NB4 (cell line): ENCODE data around the gene TGFBR3.
A peak's percentile ranks its signal among the peaks of the same experiment; 100 is the strongest.

Source experiments
- DNase-seq: peaks from one replicate; pipeline ENCODE4 v3.0.0; 2010; ENCODE audit warnings: low read depth
- H3K4me3 ChIP-seq: one replicate; pipeline ENCODE4 v1.5.1; 2011; ENCODE audit warnings: mild to moderate bottlenecking, low read depth, low read length, moderate library complexity
- MYC ChIP-seq: IDR thresholded peaks from 2 replicates; pipeline ENCODE4 v1.6.1; 2011; ENCODE audit warnings: low read depth, low read length
- POLR2A ChIP-seq: IDR thresholded peaks from 2 replicates; pipeline ENCODE4 v1.6.1; 2011; ENCODE audit warnings: mild to moderate bottlenecking; ENCODE audit not compliant: insufficient read length; ENCODE audit errors: extremely low read depth
- TF ChIP-seq, protein P1 (sequence below): IDR thresholded peaks from 2 replicates; pipeline ENCODE4 v1.6.1; 2011; ENCODE audit warnings: low read depth, low read length
- TF ChIP-seq, protein P2 (sequence below): IDR thresholded peaks from one replicate; pipeline ENCODE4 v1.5.1; 2012; ENCODE audit warnings: low read depth, low read length

The TGFBR3 gene

DNA sequence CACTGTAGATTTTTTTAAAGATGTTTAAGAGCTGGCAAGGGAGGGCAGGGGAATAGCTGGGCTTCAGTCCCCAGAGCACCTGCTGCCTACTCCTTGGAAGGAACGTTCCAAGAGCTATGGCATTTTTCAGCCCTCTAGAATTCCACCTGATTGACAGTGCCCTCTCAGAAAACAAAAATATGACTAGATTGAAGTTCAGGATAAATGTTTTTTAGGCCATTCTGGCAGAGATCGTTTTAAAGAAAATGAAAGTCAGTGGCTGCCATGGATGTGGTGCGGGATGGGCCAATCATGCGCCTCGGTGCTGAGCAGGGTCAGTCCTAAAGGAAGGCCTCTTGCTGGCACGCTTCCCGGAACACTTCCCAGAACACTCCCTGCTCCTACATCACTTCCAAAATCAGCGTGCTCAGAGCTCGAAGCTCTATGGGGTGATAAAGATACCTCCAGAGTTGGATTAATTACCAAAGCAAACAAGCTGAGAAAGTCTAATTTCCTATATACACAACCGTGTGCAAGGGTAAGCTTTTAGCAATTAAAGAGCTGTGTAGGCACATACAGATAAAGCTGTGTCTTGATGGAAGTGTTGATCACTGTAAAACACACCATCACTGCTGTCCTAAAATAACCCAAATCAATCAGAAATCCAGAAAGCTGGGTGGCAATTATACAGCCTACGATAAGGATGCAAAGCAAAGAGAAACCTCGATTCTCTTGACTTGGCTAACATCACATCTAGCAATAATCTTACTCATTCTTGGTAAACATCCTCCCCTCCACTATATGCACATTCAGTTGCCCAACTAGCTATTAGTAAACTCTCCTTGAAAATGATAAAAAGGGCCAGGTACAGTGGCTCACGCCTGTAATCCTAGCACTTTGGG, 34.6 kb downstream of the TGFBR3 start:
- no peak for DNase-seq
- TF ChIP-seq, protein P1, sequence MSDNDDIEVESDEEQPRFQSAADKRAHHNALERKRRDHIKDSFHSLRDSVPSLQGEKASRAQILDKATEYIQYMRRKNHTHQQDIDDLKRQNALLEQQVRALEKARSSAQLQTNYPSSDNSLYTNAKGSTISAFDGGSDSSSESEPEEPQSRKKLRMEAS = no peak
- TF ChIP-seq, protein P2, sequence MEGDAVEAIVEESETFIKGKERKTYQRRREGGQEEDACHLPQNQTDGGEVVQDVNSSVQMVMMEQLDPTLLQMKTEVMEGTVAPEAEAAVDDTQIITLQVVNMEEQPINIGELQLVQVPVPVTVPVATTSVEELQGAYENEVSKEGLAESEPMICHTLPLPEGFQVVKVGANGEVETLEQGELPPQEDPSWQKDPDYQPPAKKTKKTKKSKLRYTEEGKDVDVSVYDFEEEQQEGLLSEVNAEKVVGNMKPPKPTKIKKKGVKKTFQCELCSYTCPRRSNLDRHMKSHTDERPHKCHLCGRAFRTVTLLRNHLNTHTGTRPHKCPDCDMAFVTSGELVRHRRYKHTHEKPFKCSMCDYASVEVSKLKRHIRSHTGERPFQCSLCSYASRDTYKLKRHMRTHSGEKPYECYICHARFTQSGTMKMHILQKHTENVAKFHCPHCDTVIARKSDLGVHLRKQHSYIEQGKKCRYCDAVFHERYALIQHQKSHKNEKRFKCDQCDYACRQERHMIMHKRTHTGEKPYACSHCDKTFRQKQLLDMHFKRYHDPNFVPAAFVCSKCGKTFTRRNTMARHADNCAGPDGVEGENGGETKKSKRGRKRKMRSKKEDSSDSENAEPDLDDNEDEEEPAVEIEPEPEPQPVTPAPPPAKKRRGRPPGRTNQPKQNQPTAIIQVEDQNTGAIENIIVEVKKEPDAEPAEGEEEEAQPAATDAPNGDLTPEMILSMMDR = no peak
- TF ChIP-seq MYC (no peak), POLR2A (no peak)
- no peak overlapping the region for H3K4me3 ChIP-seq

DNA sequence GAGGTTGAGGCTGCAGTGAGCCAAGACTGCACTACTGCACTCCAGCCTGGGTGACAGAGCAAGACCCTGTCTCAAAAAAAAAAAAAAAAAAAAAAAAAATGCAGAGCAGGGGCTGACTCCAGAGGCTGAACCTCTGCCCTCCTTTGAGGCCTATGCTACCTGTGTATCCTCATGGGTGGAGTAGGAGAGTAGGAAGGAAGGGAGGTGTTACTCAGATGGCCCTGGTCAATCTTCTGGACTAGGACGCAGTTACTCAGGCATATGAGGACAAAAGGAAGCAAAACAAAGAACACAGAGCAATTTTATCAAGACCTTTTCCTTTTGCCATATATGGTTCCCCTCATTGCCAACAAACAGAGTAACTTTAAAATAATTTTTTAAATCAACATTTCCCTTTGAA, 35.2 kb downstream of the TGFBR3 start:
- H3K4me3 ChIP-seq = no peak overlapping the region
- TF ChIP-seq, protein P2 = no peak
- TF ChIP-seq MYC = no peak
- TF ChIP-seq, protein P1 = no peak
- TF ChIP-seq POLR2A = no peak
- DNase-seq = no peak

DNA sequence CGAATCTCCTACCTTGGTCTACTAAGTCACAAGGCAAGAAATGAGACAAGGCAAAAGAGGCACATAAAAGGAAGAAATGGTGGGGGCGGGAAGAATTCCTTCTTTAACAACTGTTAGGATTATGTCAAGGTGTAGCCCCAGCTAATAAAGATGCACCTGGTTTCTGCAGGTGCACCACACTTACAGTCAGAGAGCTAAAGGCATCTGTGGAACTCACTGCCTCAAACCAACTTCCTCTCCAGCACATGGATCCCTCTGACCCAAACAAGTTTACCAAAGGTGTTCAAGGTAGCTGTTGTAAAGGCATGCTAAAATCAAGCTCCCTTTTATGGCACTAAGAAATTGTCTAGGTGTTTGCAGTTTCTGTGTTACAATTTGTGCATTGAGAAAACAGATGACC, 38.1 kb downstream of the TGFBR3 start:
- TF ChIP-seq, protein P1 = no peak
- TF ChIP-seq, protein P2 = no peak
- TF ChIP-seq MYC (no peak), POLR2A (no peak)
- H3K4me3 ChIP-seq = no peak overlapping the region
- no peak for DNase-seq

DNA sequence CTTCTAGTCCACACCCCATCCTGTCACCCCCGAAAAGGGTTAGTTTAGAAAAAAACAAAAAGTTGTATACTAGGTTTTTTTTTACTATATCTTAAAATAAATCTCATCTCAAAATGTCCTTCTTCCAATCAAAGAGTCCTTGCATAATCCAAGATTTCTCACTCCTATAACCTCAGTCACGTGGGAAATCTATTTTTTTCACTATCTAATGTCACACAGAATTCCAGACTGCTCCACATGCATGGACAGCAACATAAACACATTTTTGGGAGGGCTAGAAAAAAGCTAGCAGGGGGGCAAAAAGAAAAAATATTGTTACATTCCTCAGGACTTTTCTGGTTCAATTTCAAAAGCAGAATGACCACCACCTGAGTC, 39.3 kb downstream of the TGFBR3 start:
- TF ChIP-seq POLR2A (no peak), MYC (no peak)
- TF ChIP-seq, protein P1 = no peak
- TF ChIP-seq, protein P2 = no peak
- DNase-seq = no peak
- no peak overlapping the region for H3K4me3 ChIP-seq

DNA sequence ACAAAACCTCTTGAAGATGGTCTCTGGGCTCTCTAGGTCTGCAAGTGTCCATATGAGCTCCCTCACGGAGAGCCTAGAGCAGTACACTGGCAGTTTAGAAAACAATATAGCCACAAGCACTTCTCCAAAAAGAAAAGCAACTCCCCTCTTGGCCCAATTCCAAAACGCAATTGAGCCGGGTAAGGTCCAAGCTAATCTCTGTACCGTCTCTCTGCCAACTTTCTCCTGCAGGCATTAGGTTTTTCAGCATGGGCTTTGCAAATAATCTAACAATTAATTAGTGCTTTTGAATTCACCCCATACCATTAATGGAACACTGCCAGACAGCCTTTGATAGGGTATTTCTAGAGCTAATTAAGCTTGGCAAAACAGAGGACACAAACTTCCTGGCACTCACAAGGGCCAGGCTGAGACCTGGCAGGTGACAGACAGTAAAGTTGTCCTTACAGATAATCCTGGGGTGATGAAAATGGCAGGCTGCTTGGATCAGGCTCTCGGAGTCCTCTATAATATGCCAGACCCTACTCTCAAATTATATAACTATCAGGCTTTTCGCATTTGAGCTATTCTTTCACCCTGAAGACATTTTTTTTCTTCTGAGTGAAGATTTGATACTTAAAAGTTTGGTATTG, 39.8 kb downstream of the TGFBR3 start:
- peak; percentile 4 for DNase-seq
- H3K4me3 ChIP-seq = no peak overlapping the region
- no peak for TF ChIP-seq MYC
- TF ChIP-seq, protein P1 = no peak
- TF ChIP-seq POLR2A = no peak
- TF ChIP-seq, protein P2 = no peak
